ENCODE measurements around the gene MLLT6. TPM values are rescaled to one million over a fixed set of nuclear protein-coding genes. Genes with fewer than 3 reads are reported as not detected.
A peak's percentile ranks its signal among the peaks of the same experiment; 100 is the strongest.

The MLLT6 gene
- total and polyA plus RNA-seq, 10 of the 15 experiments (the other 5 are each of a cell fraction or from before 2014, with no cell fraction given), result 4.8 to 105 (median 36.3) TPM

DNA sequence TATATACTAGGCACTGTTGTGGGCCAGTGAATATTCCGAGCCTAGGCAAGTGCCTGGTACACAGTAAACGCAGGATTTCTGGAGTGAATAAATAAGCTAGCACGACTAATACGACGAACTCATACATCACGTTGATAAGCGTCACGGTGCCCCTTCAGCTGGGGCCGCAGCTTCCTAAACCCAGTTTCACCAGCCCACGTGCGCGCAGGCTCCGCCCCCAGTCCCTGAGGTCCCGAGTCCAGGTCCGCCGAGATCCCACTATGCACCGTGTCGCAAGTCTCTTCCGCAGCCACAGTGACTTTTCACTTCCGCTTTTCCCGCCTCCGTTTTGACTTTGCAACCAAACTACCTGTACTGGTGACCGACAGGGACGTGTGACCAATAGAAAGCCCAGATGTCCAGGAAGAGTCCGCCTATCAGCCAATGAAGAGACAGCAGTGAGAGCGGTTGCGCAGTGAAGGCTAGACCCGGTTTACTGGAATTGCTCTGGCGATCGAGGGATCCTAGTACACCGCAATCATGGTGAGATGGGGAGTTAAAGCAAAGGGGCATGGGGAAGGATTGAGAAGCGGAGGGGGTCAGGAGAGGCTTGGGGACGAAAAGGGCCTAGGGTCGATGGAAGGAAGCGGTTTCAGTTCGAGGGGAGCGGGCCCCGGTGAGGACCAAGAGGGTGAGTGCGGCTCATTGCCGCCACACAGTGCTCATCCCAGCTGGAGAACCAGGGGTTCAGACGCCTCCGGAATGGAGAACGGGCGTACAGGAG is 47.4 kb downstream of the MLLT6 start, which contains the start of gene PSMB3 (continued):
- TF ChIP-seq, protein P1, sequence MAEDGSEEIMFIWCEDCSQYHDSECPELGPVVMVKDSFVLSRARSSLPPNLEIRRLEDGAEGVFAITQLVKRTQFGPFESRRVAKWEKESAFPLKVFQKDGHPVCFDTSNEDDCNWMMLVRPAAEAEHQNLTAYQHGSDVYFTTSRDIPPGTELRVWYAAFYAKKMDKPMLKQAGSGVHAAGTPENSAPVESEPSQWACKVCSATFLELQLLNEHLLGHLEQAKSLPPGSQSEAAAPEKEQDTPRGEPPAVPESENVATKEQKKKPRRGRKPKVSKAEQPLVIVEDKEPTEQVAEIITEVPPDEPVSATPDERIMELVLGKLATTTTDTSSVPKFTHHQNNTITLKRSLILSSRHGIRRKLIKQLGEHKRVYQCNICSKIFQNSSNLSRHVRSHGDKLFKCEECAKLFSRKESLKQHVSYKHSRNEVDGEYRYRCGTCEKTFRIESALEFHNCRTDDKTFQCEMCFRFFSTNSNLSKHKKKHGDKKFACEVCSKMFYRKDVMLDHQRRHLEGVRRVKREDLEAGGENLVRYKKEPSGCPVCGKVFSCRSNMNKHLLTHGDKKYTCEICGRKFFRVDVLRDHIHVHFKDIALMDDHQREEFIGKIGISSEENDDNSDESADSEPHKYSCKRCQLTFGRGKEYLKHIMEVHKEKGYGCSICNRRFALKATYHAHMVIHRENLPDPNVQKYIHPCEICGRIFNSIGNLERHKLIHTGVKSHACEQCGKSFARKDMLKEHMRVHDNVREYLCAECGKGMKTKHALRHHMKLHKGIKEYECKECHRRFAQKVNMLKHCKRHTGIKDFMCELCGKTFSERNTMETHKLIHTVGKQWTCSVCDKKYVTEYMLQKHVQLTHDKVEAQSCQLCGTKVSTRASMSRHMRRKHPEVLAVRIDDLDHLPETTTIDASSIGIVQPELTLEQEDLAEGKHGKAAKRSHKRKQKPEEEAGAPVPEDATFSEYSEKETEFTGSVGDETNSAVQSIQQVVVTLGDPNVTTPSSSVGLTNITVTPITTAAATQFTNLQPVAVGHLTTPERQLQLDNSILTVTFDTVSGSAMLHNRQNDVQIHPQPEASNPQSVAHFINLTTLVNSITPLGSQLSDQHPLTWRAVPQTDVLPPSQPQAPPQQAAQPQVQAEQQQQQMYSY (CRISPR knock-in tag; IDR thresholded peaks at IDR 0.05), result no peak
- TF ChIP-seq ZNF207 (IDR thresholded peaks at IDR 0.05; ENCODE audit: borderline replicate concordance) (0 out of 2 replicates have a peak, but pooled peaks have one; percentile 45), TCF7 (IDR thresholded peaks at IDR 0.05; ENCODE audit: borderline replicate concordance) (no peak), MEF2A (IDR thresholded peaks at IDR 0.05; ENCODE audit: insufficient read depth, low read depth, low read length) (0 out of 2 replicates have a peak, but pooled peaks have one; percentile 48), MTA2 (IDR thresholded peaks at IDR 0.05; ENCODE audit: low read depth) (peak; percentile 7; the same call in 1 of the 2 replicates), FOXK2 (IDR thresholded peaks at IDR 0.05) (peak; percentile 61), RAD21 (IDR thresholded peaks at IDR 0.05; ENCODE audit: insufficient read depth, low read depth, low read length) (no peak), BCL11A (IDR thresholded peaks at IDR 0.05; ENCODE audit: low read depth, low read length) (no peak; the same call in 1 of the 2 replicates), CREB1 (IDR thresholded peaks at IDR 0.05; ENCODE audit: low read depth) (peak; percentile 87), RAD51 (IDR thresholded peaks at IDR 0.05) (peak; percentile 93), NFIC (IDR thresholded peaks at IDR 0.05; ENCODE audit: low read depth, low read length) (no peak), GABPA (IDR thresholded peaks at IDR 0.05; ENCODE audit: low read depth) (peak; percentile 88), IKZF2 (IDR thresholded peaks at IDR 0.05) (peak; percentile 59 to 74), SREBF2 (IDR thresholded peaks at IDR 0.05; ENCODE audit: low read length) (no peak), HCFC1 (IDR thresholded peaks at IDR 0.05; ENCODE audit: low read length) (peak; percentile 62), SP1 (IDR thresholded peaks at IDR 0.05; ENCODE audit: low read depth, low read length) (peak; percentile 99), KAT2A (conservative IDR thresholded peaks at IDR 0.05; ENCODE audit: control insufficient read depth, low read depth, low read length) (no peak), PAX8 (IDR thresholded peaks at IDR 0.05) (no peak), ZNF622 (IDR thresholded peaks at IDR 0.05) (peak; percentile 99)
- TF ChIP-seq, protein P2, sequence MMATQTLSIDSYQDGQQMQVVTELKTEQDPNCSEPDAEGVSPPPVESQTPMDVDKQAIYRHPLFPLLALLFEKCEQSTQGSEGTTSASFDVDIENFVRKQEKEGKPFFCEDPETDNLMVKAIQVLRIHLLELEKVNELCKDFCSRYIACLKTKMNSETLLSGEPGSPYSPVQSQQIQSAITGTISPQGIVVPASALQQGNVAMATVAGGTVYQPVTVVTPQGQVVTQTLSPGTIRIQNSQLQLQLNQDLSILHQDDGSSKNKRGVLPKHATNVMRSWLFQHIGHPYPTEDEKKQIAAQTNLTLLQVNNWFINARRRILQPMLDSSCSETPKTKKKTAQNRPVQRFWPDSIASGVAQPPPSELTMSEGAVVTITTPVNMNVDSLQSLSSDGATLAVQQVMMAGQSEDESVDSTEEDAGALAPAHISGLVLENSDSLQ (IDR thresholded peaks at IDR 0.05), result peak; percentile 100
- TF ChIP-seq, protein P3, sequence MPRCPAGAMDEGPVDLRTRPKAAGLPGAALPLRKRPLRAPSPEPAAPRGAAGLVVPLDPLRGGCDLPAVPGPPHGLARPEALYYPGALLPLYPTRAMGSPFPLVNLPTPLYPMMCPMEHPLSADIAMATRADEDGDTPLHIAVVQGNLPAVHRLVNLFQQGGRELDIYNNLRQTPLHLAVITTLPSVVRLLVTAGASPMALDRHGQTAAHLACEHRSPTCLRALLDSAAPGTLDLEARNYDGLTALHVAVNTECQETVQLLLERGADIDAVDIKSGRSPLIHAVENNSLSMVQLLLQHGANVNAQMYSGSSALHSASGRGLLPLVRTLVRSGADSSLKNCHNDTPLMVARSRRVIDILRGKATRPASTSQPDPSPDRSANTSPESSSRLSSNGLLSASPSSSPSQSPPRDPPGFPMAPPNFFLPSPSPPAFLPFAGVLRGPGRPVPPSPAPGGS (IDR thresholded peaks at IDR 0.05; ENCODE audit: borderline replicate concordance, insufficient read depth, low read depth, low read length, poor library complexity, severe bottlenecking), result no peak
- TF ChIP-seq, protein P4, sequence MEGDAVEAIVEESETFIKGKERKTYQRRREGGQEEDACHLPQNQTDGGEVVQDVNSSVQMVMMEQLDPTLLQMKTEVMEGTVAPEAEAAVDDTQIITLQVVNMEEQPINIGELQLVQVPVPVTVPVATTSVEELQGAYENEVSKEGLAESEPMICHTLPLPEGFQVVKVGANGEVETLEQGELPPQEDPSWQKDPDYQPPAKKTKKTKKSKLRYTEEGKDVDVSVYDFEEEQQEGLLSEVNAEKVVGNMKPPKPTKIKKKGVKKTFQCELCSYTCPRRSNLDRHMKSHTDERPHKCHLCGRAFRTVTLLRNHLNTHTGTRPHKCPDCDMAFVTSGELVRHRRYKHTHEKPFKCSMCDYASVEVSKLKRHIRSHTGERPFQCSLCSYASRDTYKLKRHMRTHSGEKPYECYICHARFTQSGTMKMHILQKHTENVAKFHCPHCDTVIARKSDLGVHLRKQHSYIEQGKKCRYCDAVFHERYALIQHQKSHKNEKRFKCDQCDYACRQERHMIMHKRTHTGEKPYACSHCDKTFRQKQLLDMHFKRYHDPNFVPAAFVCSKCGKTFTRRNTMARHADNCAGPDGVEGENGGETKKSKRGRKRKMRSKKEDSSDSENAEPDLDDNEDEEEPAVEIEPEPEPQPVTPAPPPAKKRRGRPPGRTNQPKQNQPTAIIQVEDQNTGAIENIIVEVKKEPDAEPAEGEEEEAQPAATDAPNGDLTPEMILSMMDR (IDR thresholded peaks at IDR 0.05 in 2 of 3, conservative IDR thresholded peaks at IDR 0.05 in 1 of 3; ENCODE audit: control insufficient read depth in 2 of 3, extremely low read depth in 1 of 3, insufficient read depth in 1 of 3, low read depth in 3 of 3, low read length in 3 of 3), result no peak
